HEK293 (cell line): ENCODE measurements around the gene C19orf12.
A peak's percentile ranks its signal among the peaks of the same experiment; 100 is the strongest.

Experiments used
- CTCF ChIA-PET: fragments of 350-600 bp; formaldehyde crosslinking; extraction: SDS; loops from one replicate; lab custom pipeline; 2021; ENCODE audit warnings: antibody characterized with exemption; lab: Yijun Ruan, JAX
- POLR2A ChIA-PET: fragments of 300-600 bp; formaldehyde crosslinking; extraction: SDS; loops from one replicate; lab custom pipeline; 2020; ENCODE audit warnings: antibody characterized with exemption, inconsistent platforms; lab: Yijun Ruan, JAX
- H3K27ac ChIP-seq: fragments of 200-500 bp; sonication (Bioruptor generic); 2 replicates; pipeline ENCODE4 v1.5.1; 2014; ENCODE audit warnings: low read depth, low read length, control low read depth, inconsistent platforms; ENCODE audit errors: extremely low read depth
- H3K36me3 ChIP-seq, 2 experiments: fragments of 200-500 bp in 1 of 2; sonication (Bioruptor generic) in 1 of 2; 1 replicate in 1 of 2; 2 replicates in 1 of 2; pipeline ENCODE4 v1.5.1; 2014 to 2017; ENCODE audit warnings: inconsistent platforms in 2 of 2, low read length in 2 of 2; ENCODE audit not compliant: control insufficient read depth in 2 of 2, insufficient read depth in 1 of 2
- H3K4me1 ChIP-seq: fragments of 200-500 bp; sonication (Bioruptor generic); 2 replicates; pipeline ENCODE4 v1.5.1; 2014; ENCODE audit warnings: mild to moderate bottlenecking, low read length, inconsistent platforms; ENCODE audit not compliant: control insufficient read depth, insufficient read depth
- H3K4me3 ChIP-seq: 2 replicates; pipeline ENCODE4 v1.5.1; 2011; ENCODE audit warnings: low read depth, mild to moderate bottlenecking, control low read depth, low read length, moderate library complexity
- H3K9me3 ChIP-seq: fragments of 200-500 bp; sonication (Bioruptor generic); 2 replicates; pipeline ENCODE4 v1.5.1; 2014; ENCODE audit warnings: low read depth, low read length, inconsistent platforms; ENCODE audit not compliant: control insufficient read depth, insufficient read depth
- ELK4 ChIP-seq: IDR thresholded peaks from 2 replicates; pipeline ENCODE4 v1.6.1; 2011; ENCODE audit warnings: mild to moderate bottlenecking, low read depth, low read length, borderline replicate concordance
- REPIN1 ChIP-seq: fragments of 450-650 bp; formaldehyde crosslinking; IDR thresholded peaks from 2 replicates; pipeline ENCODE4 v1.5.1; 2017; ENCODE audit warnings: missing biosample characterization, missing genetic modification characterization, low read depth
- SP3 ChIP-seq: fragments of 450-650 bp; formaldehyde crosslinking; IDR thresholded peaks from 2 replicates; pipeline ENCODE4 v1.5.1; 2016; ENCODE audit warnings: missing biosample characterization, missing genetic modification characterization
- ZFHX2 ChIP-seq: fragments of 450-650 bp; formaldehyde crosslinking; conservative IDR thresholded peaks from 2 replicates; pipeline ENCODE4 v1.5.1; 2016; ENCODE audit warnings: missing biosample characterization, missing genetic modification characterization
- ZFP37 ChIP-seq: fragments of 450-650 bp; formaldehyde crosslinking; IDR thresholded peaks from 2 replicates; pipeline ENCODE4 v1.5.1; 2016; ENCODE audit warnings: missing biosample characterization, missing genetic modification characterization
- ZNF148 ChIP-seq: fragments of 450-650 bp; formaldehyde crosslinking; IDR thresholded peaks from 2 replicates; pipeline ENCODE4 v1.5.0; 2017; ENCODE audit warnings: missing biosample characterization, missing genetic modification characterization, borderline replicate concordance
- ZNF157 ChIP-seq: fragments of 450-650 bp; formaldehyde crosslinking; IDR thresholded peaks from 2 replicates; pipeline ENCODE4 v1.5.1; 2016; ENCODE audit warnings: missing biosample characterization, missing genetic modification characterization
- ZNF19 ChIP-seq: fragments of 450-650 bp; formaldehyde crosslinking; IDR thresholded peaks from 2 replicates; pipeline ENCODE4; 2016; ENCODE audit warnings: missing biosample characterization, missing genetic modification characterization, low read depth
- ZNF239 ChIP-seq: fragments of 450-650 bp; formaldehyde crosslinking; IDR thresholded peaks from 2 replicates; pipeline ENCODE4 v1.5.1; 2016; ENCODE audit warnings: missing biosample characterization, missing genetic modification characterization
- ZNF280C ChIP-seq: fragments of 450-650 bp; formaldehyde crosslinking; IDR thresholded peaks from 2 replicates; pipeline ENCODE4 v1.5.1; 2016; ENCODE audit warnings: missing biosample characterization, missing genetic modification characterization
- ZNF362 ChIP-seq: fragments of 450-650 bp; formaldehyde crosslinking; IDR thresholded peaks from 2 replicates; pipeline ENCODE4 v1.5.1; 2016; ENCODE audit warnings: missing biosample characterization, missing genetic modification characterization
- ZNF398 ChIP-seq: fragments of 450-650 bp; formaldehyde crosslinking; IDR thresholded peaks from 2 replicates; pipeline ENCODE4 v1.5.1; 2017; ENCODE audit warnings: missing biosample characterization, missing genetic modification characterization
- ZNF510 ChIP-seq: fragments of 450-650 bp; formaldehyde crosslinking; IDR thresholded peaks from 2 replicates; pipeline ENCODE4 v1.5.1; 2018; ENCODE audit warnings: mild to moderate bottlenecking, missing genetic modification characterization, missing biosample characterization; ENCODE audit not compliant: insufficient replicate concordance
- ZNF561 ChIP-seq: fragments of 450-650 bp; IDR thresholded peaks from 2 replicates; pipeline ENCODE4 v1.5.1; 2018; ENCODE audit warnings: missing biosample characterization, missing genetic modification characterization, borderline replicate concordance
- ZNF623 ChIP-seq: fragments of 450-650 bp; formaldehyde crosslinking; IDR thresholded peaks from 2 replicates; pipeline ENCODE4 v1.5.1; 2016; ENCODE audit warnings: missing biosample characterization, missing genetic modification characterization
- ZNF658 ChIP-seq: fragments of 450-650 bp; formaldehyde crosslinking; IDR thresholded peaks from 2 replicates; pipeline ENCODE4; 2016; ENCODE audit warnings: missing biosample characterization, missing genetic modification characterization
- ZNF692 ChIP-seq: fragments of 450-650 bp; formaldehyde crosslinking; IDR thresholded peaks from 2 replicates; pipeline ENCODE4 v1.5.1; 2016; ENCODE audit warnings: missing biosample characterization, missing genetic modification characterization

Gene C19orf12

GRCh38 chr19:29686285-29686805 is 28.7 kb downstream of the C19orf12 start:
- H3K9me3 ChIP-seq, result no peaks in the 10 kb centered on the region
- no peaks in the 10 kb centered on the region for H3K4me1 ChIP-seq
- CTCF ChIA-PET, result interaction anchor here (0.6 to 2.9 kb wide), 6 partner anchors 8 to 76 kb away, joined by 3 to 22 read pairs (median 4); no protein-coding TSS in a partner anchor
- H3K4me3 ChIP-seq, result no peak overlapping the region
- POLR2A ChIA-PET, result interaction anchor here (0.7 to 1.7 kb wide), 3 partner anchors 18 to 212 kb away, joined by 3 to 9 read pairs (median 4); partner anchors contain the start of gene POP4
- H3K36me3 ChIP-seq, result no peaks in the 10 kb centered on the region
- no peak overlapping the region for H3K27ac ChIP-seq
- no peak for TF ChIP-seq ZNF398 (tag by site-specific recombination)
- TF ChIP-seq ZNF623 (tag by site-specific recombination), result peak; percentile 94
- TF ChIP-seq ZFP37 (tag by site-specific recombination), result no peak
- no peak for TF ChIP-seq ZNF280C
- no peak for TF ChIP-seq SP3 (tag by site-specific recombination)
- TF ChIP-seq ELK4, result no peak

GRCh38 chr19:29685326-29685725 is 29.7 kb downstream of the C19orf12 start:
- POLR2A ChIA-PET, result interaction anchor here (1.7 kb wide), 1 partner anchor 79 kb away, joined by 9 read pairs; the partner anchor contains the start of gene POP4
- TF ChIP-seq ZFHX2 (peak; percentile 54; the same call in 1 of the 2 replicates), ZNF561 (no peak)
- CTCF ChIA-PET, result interaction anchor here (0.6 to 2.9 kb wide), 4 partner anchors 9 to 185 kb away, joined by 3 to 22 read pairs (median 8); no protein-coding TSS in a partner anchor

GRCh38 chr19:29683009-29683408 is 32.1 kb downstream of the C19orf12 start:
- Histone ChIP-seq H3K36me3 (no peaks in the 10 kb centered on the region), H3K27ac (no peak overlapping the region), H3K4me1 (no peaks in the 10 kb centered on the region), H3K4me3 (no peak overlapping the region), H3K9me3 (no peaks in the 10 kb centered on the region)
- no peak for TF ChIP-seq ZNF692 (tag by site-specific recombination)
- TF ChIP-seq ZNF658 (tag by site-specific recombination), result 0 out of 2 replicates have a peak, but pooled peaks have one; percentile 8
- TF ChIP-seq ZNF148 (tag by site-specific recombination), result no peak
- TF ChIP-seq REPIN1 (tag by site-specific recombination), result no peak
- no peak for TF ChIP-seq ZNF239 (tag by site-specific recombination)
- no peak for TF ChIP-seq ZNF510 (tag by site-specific recombination)
- no peak for TF ChIP-seq ZNF362 (tag by site-specific recombination)
- TF ChIP-seq ZNF157 (tag by site-specific recombination), result no peak
- TF ChIP-seq ZNF19 (tag by site-specific recombination), result no peak
- CTCF ChIA-PET, result interaction anchor here (0.8 to 2.5 kb wide), 5 partner anchors 11 to 73 kb away, joined by 3 to 15 read pairs (median 10); no protein-coding TSS in a partner anchor
- POLR2A ChIA-PET, result interaction anchor here (1.0 kb wide), 1 partner anchor 11 kb away, joined by 3 read pairs; no protein-coding TSS in a partner anchor

More at GRCh38 chr19:29685326-29685725, 29.7 kb downstream of the C19orf12 start:
- Histone ChIP-seq H3K4me1 (no peaks in the 10 kb centered on the region), H3K4me3 (no peak overlapping the region), H3K9me3 (no peaks in the 10 kb centered on the region), H3K36me3 (no peaks in the 10 kb centered on the region), H3K27ac (no peak overlapping the region)
